Central memory CD8-positive, alpha-beta T cell (primary cell): ENCODE measurements around the gene C2orf78.
"Not testable (repeated sequence)": the region's sequence is repeated elsewhere in the genome, so short reads cannot be mapped to it uniquely, and the experiment has no call there.

Source experiments
- ATAC-seq: fragments of 150-1000 bp; cut with Tn5 transposase; replicated peaks from 2 replicates; pipeline ENCODE4 v1.10.0; 2022; ENCODE audit warnings: mild to moderate bottlenecking, moderate FRiP score, moderate number of reproducible peaks; ENCODE audit not compliant: poor library complexity, severe bottlenecking; ENCODE audit errors: extremely low read depth
- DNase-seq, 2 donors: peaks; one replicate each; pipeline ENCODE4 v3.0.0; 2021; ENCODE audit warnings: low spot score in 2 of 2
- H3K27ac Mint-ChIP-seq: one replicate; pipeline ENCODE4 v1.8.0; 2022; ENCODE audit warnings: low read depth, mild to moderate bottlenecking, moderate library complexity, mixed read lengths
- H3K27me3 Mint-ChIP-seq: one replicate; pipeline ENCODE4 v1.8.0; 2022; ENCODE audit warnings: mixed read lengths
- H3K36me3 Mint-ChIP-seq: one replicate; pipeline ENCODE4 v1.8.0; 2022; ENCODE audit warnings: mild to moderate bottlenecking, moderate library complexity, mixed read lengths; ENCODE audit not compliant: insufficient read depth
- H3K4me1 Mint-ChIP-seq: one replicate; pipeline ENCODE4 v1.8.0; 2022; ENCODE audit warnings: mixed read lengths
- H3K4me3 Mint-ChIP-seq: one replicate; pipeline ENCODE4 v1.8.0; 2022; ENCODE audit warnings: mild to moderate bottlenecking, moderate library complexity, mixed read lengths
- H3K9me3 Mint-ChIP-seq: one replicate; pipeline ENCODE4 v1.8.0; 2022; ENCODE audit warnings: mixed read lengths

C2orf78 gene

DNA sequence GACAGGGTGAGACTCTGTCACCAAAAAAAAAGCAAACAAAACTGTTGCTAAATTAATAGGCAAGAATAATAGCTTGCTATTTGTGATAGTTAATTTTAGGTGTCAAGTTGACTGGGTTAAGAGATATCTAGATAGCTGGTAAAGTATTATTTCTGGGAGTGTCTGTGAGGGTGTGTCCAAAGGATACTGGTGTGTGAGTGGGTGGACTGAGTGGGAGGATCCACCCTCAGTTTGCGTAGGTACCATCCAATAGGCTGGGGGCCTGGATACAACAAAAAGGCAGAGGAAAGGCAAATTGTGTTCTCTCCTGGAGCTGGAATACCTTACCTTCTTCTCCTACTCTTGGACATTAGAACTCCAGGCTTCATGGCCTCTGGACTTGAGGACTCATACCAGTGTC, 19.0 kb upstream of the C2orf78 start:
- DNase-seq (no peak), ATAC-seq (no peak)
- no peak overlapping the region for H3K4me3 Mint-ChIP-seq
- H3K27ac Mint-ChIP-seq: no peak overlapping the region
- no peaks in the 10 kb centered on the region for H3K9me3 Mint-ChIP-seq
- no peaks in the 10 kb centered on the region for H3K27me3 Mint-ChIP-seq
- peaks cover 75% of the 10 kb centered on the region for H3K36me3 Mint-ChIP-seq
- peaks cover 9% of the 10 kb centered on the region for H3K4me1 Mint-ChIP-seq

DNA sequence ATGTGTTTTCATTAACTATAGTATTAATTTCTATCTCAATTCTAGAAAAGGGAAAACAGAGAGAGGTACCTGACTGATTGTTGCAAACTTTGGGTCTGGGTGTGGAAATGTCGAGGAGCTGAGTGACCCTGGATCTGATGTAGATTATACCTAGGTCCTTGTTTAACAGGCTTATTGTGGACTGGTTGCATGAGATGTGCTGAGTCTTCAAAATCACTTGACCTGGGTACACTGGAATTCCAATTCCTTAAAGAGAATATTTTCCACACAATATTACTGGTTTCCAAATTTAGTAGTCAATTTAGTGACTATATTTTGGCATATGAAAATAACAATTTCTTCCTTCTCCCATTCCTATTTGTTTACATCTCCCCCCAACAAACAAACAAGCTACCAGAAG, 17.6 kb upstream of the C2orf78 start:
- Mint-ChIP-seq H3K9me3 (no peaks in the 10 kb centered on the region), H3K27me3 (no peaks in the 10 kb centered on the region), H3K4me3 (no peak overlapping the region), H3K4me1 (peaks cover 17% of the 10 kb centered on the region), H3K27ac (no peak overlapping the region), H3K36me3 (peaks cover 69% of the 10 kb centered on the region)
- ATAC-seq: no peak
- DNase-seq: no peak

DNA sequence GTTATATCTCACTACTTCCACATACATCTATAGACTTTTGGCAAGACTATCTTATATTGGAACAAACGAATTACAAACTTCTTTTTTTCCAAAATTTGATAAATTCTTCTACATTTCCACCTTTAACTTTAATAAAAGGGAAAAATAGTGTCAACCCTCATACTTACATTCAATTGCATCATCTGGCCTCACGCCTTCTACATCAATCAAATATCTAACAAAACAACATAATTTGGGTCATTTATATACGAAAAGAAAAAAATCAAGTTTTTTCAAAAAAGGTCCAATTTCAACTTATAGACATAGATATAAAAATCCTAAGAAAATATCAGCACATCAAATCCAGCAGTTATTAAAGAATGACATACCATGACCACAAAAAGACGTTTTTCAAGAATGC, 17.0 kb upstream of the C2orf78 start:
- Mint-ChIP-seq H3K4me3 (no peak overlapping the region), H3K9me3 (no peaks in the 10 kb centered on the region), H3K27ac (no peak overlapping the region), H3K27me3 (no peaks in the 10 kb centered on the region), H3K4me1 (peaks cover 17% of the 10 kb centered on the region), H3K36me3 (peaks cover 67% of the 10 kb centered on the region)
- ATAC-seq (no peak), DNase-seq (no peak)

DNA sequence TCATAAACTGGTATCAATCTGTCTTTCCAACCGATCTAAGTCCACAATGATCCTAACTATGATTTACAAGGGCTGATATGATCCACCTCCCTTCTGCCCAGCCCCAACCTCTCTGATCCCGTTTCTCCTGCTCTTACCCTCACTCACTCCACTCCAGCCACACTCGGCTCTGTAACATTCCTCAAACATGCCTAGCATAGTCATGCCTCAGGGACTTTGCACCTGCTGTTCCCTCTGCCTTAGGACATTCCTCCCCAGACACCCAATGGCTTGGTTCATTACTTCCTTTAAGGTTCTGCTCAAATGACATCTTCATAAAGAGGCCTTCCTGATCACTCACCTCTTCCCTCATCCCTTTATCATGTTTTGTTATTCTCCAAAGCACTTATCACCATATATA, 13.3 kb upstream of the C2orf78 start:
- Mint-ChIP-seq H3K4me1 (peaks cover 25% of the 10 kb centered on the region), H3K36me3 (peaks cover 70% of the 10 kb centered on the region), H3K9me3 (no peaks in the 10 kb centered on the region), H3K4me3 (no peak overlapping the region), H3K27ac (no peak overlapping the region), H3K27me3 (no peaks in the 10 kb centered on the region)
- DNase-seq: no peak
- no peak for ATAC-seq

DNA sequence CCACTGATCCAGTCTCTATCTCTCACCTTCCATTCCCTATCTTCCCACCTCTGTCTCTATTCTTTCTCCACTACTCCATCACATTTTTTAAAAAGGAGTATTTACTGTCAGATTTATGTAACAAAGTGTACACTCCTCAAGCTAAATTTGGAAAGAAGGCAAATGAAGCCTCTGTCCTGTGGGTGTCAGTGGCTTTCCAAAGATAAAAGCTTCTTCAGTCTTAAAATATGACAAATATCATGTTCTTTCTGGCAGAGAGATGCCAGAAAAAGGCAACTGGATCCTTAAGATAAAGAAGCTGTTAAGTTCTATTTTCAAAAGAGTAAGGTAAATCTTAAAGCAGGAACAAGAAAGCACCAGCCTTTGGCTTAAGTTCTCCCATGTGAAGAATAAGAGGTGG, 11.2 kb upstream of the C2orf78 start:
- H3K36me3 Mint-ChIP-seq: peaks cover 70% of the 10 kb centered on the region
- peaks cover 30% of the 10 kb centered on the region for H3K4me1 Mint-ChIP-seq

DNA sequence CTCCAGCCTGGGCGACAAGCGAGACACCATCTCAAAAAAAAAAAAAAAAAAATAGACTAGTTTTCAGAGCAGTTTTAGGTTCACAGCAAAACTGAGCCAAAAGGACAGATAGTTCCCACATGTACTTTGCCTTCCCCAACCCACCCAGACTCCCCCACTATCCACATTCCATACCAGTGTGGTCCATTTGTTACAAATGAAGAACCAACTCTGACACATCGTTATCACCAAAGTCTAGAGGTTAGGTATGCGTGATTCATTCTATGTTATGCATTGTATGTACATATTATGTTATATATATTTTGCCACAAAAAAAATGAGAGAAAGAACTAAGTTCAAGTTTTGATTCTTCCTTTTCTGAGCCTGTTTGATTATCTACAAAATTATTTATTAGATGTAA, 7.6 kb upstream of the C2orf78 start:
- ATAC-seq: no peak
- H3K27ac Mint-ChIP-seq: no peak overlapping the region
- H3K4me1 Mint-ChIP-seq: peaks cover 30% of the 10 kb centered on the region
- DNase-seq: no peak
- no peak overlapping the region for H3K4me3 Mint-ChIP-seq
- H3K9me3 Mint-ChIP-seq: no peaks in the 10 kb centered on the region
- H3K36me3 Mint-ChIP-seq: peaks cover 52% of the 10 kb centered on the region
- H3K27me3 Mint-ChIP-seq: no peaks in the 10 kb centered on the region

More for the DNA sequence above, 11.2 kb upstream of the C2orf78 start:
- no peak overlapping the region for H3K27ac Mint-ChIP-seq
- ATAC-seq: no peak
- no peak overlapping the region for H3K4me3 Mint-ChIP-seq
- H3K27me3 Mint-ChIP-seq: no peaks in the 10 kb centered on the region
- H3K9me3 Mint-ChIP-seq: no peaks in the 10 kb centered on the region
- no peak for DNase-seq

DNA sequence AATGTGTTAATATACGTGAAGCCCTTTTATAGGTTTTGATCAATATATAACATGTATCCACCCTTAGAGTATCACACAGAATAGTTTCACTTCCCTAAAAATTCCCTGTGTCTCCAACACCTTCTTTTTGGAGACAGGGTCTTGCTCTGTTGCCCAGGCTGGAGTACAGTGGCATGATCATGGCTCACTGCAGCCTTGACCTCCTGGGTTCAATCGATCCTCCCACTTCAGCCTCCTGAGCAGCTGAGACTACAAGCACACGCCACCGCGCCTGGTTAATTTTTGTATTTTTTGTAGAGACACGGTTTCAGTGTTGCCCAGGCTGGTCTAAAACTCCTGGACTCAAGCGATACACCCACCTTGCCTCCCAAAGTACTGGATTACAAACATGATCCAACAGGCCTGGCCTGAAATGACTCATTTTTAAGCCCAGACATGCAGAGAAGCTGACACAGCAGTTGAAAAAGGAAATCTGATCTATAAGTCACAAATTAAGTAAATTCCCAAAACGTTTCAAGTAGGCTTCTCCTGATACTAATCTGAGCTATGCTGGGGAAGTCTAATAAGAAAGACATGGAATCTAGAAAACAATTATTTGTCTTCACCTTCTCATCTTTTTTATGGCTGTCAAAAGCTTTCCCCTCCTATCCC, 7.0 kb upstream of the C2orf78 start:
- DNase-seq (no peak), ATAC-seq (no peak)
- Mint-ChIP-seq H3K27ac (no peak overlapping the region), H3K4me1 (peaks cover 30% of the 10 kb centered on the region), H3K9me3 (no peaks in the 10 kb centered on the region), H3K4me3 (no peak overlapping the region), H3K36me3 (peaks cover 49% of the 10 kb centered on the region), H3K27me3 (no peaks in the 10 kb centered on the region)

DNA sequence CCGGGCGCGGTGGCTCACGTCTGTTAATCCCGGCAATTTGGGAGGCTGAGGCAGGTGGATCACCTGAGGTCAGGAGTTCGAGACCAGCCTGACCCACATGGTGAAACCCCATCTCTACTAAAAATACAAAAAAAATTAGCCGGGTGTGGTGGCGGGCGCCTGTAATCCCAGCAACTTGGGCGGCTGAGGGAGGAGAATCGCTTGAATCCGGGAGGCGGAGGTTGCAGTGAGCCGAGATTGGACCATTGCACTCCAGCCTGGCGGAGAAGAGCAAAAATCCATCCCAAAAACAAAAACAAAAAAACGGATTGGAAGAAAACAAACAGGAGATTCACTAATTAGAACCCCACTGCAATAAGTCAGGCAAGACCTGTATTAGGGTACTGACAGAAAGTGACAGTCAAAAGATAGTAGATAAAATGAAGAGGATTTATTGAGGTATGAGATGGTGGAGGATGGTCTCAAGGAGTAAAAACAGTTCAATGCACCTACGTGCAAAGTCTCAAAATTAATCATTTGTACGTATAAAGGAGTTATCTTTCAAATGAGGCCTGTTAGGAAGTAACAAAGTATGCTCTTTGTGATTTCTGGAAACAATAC, 5.0 kb upstream of the C2orf78 start:
- H3K4me3 Mint-ChIP-seq: peak overlapping the region; percentile 97
- not testable (repeated sequence) for H3K9me3 Mint-ChIP-seq, DNase-seq, ATAC-seq
- H3K27ac Mint-ChIP-seq: peak overlapping the region; percentile 96
- peaks cover 35% of the 10 kb centered on the region for H3K36me3 Mint-ChIP-seq
- peaks cover 10% of the 10 kb centered on the region for H3K27me3 Mint-ChIP-seq
- H3K4me1 Mint-ChIP-seq: peaks cover 29% of the 10 kb centered on the region

DNA sequence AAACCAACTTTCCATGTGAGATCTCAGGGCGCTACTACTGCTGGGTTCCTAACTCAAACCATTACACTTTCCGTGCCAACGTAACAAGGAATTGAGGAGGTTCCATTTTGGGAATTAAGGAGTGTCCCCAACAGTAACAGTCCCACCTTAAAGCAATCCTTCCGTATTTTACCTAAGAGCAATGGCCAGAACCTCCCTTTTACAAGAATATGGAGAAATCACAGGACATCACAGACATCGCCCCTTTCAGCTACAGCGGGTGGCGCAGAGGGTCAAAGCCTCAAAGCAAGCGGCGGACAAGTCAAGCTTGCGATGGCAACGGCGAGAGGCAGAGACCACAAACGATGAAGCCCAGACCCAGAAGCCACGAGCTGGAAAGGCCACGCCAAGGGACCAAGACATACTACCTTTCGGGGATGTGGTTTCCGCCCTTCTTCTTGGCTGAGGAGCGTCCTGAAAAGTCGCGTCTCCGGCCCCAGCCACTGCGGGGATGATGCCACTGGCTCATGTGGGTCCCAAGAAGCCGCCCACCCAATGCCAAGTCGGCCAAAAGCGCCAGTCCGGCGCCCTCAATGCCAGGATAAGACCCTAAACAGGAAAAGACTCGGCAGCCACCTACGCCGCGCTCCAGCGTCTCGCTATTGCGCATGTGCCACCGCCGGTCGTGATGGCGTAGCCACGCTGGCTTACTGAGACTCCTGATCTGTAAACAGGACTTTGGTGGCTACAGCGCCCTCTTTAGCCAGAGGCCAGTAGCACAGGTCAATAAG, 4.3 kb upstream of the C2orf78 start, which contains the start of gene DUSP11:
TSS of gene DUSP11 (minus strand) at position 637 of the 770 bp plus-strand sequence. CDS start at position 508, 129 bp downstream.
- Mint-ChIP-seq H3K9me3 (no peaks in the 10 kb centered on the region), H3K36me3 (peaks cover 29% of the 10 kb centered on the region), H3K4me1 (peaks cover 22% of the 10 kb centered on the region), H3K4me3 (peak within 1 kb of the TSS; percentile 97), H3K27me3 (peaks cover 10% of the 10 kb centered on the region), H3K27ac (peak within 1 kb of the TSS; percentile 96)
- DNase-seq: peak; percentile 96 to 98
- peak; percentile 99 for ATAC-seq

DNA sequence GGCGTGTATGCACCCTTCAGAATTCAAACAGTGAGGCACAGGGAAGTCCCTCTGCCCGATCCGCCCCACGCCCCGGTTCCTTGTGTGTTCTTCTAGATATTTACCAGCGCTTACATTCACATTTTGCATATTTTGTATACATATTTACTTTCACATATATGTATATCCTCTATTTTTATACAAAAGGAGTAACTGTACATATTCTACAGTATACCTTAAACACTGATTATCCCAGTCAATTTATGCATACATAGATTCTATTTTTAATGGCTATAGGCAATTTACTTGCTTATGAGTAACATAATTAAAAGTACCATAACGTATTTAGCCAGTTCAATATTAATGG, 3.8 kb upstream of the C2orf78 start:
- no peaks in the 10 kb centered on the region for H3K9me3 Mint-ChIP-seq
- H3K36me3 Mint-ChIP-seq: peaks cover 24% of the 10 kb centered on the region
- DNase-seq (no peak), ATAC-seq (no peak)
- H3K27me3 Mint-ChIP-seq: peaks cover 10% of the 10 kb centered on the region
- H3K4me3 Mint-ChIP-seq: peak overlapping the region; percentile 97
- H3K27ac Mint-ChIP-seq: peak overlapping the region; percentile 96
- peaks cover 21% of the 10 kb centered on the region for H3K4me1 Mint-ChIP-seq

DNA sequence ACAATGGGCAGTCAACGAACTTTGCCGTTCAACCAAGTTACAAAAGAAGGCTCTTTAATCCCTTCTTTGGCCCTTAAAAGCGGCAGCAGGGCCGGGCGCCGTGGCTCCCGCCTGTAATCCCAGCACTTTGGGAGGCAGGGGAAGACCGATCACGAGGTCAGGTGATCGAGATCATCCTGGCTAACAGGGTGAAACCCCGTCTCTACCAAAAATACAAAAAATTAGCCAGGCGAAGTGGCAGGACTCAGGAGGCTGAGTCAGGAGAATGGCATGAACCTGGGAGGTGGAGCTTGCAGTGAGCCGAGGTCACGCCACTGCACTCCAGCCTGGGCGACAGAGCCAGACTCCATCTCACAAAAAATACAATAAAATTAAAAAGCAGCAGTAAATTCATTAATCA, 581 bp upstream of the C2orf78 start:
- not testable (repeated sequence) for H3K9me3 Mint-ChIP-seq, H3K27ac Mint-ChIP-seq, H3K4me1 Mint-ChIP-seq, DNase-seq, ATAC-seq, H3K4me3 Mint-ChIP-seq, H3K36me3 Mint-ChIP-seq
- peaks cover 10% of the 10 kb centered on the region for H3K27me3 Mint-ChIP-seq

DNA sequence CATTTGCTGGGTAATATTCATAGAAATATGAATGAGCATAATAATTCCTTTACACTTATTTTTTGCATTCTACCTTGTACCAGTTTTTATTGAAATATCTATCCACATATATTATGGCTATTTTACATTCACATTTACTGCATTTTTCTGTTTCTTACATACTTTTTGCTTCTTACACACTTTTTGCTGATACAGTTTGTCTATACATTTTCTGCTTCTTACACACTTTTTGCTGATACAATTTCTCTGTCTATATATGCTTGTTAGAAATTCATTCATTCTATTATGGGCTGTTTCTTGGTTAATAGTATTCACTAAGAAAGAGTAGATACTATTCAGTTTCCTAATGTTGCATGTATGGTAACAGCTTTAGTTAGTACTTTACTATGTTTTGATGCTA, 27.9 kb downstream of the C2orf78 start:
- no peak overlapping the region for H3K27ac Mint-ChIP-seq
- DNase-seq (no peak), ATAC-seq (no peak)
- H3K4me3 Mint-ChIP-seq: no peak overlapping the region
- no peaks in the 10 kb centered on the region for H3K9me3 Mint-ChIP-seq
- no peaks in the 10 kb centered on the region for H3K36me3 Mint-ChIP-seq
- H3K4me1 Mint-ChIP-seq: no peaks in the 10 kb centered on the region
- peaks cover 9% of the 10 kb centered on the region for H3K27me3 Mint-ChIP-seq

DNA sequence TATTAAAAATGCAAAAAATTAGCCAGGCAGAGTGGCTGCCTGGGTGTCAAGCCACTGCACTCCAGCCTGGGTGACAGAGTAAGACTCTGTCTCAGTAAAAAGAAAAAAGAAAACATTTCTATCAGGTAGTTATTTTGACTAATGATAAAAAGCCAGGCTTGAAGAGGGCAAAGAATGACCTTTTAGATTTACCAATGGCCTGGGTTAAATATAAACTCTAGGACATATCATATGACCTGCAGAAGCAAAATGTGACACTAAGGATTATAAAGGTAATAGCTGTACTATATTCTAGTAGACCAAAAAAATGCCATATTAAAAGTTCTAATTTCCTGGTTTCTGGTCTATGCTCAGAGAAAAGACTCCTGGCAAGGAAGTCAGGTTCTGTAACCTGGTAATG, 28.7 kb downstream of the C2orf78 start:
- H3K9me3 Mint-ChIP-seq: no peaks in the 10 kb centered on the region
- H3K27ac Mint-ChIP-seq: no peak overlapping the region
- no peaks in the 10 kb centered on the region for H3K4me1 Mint-ChIP-seq
- peaks cover 9% of the 10 kb centered on the region for H3K27me3 Mint-ChIP-seq
- ATAC-seq (no peak), DNase-seq (no peak)
- H3K36me3 Mint-ChIP-seq: no peaks in the 10 kb centered on the region
- no peak overlapping the region for H3K4me3 Mint-ChIP-seq
